Vagina (tissue), 2 donors: Measurements from ENCODE around the gene SERPINB1. TPM values are rescaled to one million over a fixed set of nuclear protein-coding genes. Genes with fewer than 3 reads are reported as not detected.

Experiments
- DNase-seq, 2 donors: peaks; one replicate each; pipeline ENCODE4 v3.0.0-alpha.2; 2017; ENCODE audit errors: extremely low spot score in 2 of 2
- H3K27ac ChIP-seq: fragments of 200-600 bp; sonication (generic); one replicate; pipeline ENCODE4 v1.5.1; 2019
- H3K27me3 ChIP-seq: fragments of 200-600 bp; sonication (generic); one replicate; pipeline ENCODE4 v1.5.1; 2019
- H3K36me3 ChIP-seq, 2 donors: fragments of 200-600 bp; sonication (generic); one replicate each; pipeline ENCODE4 v1.5.1; 2017 to 2019
- H3K4me1 ChIP-seq: fragments of 200-600 bp; sonication (generic); one replicate; pipeline ENCODE4 v1.5.1; 2019
- H3K4me3 ChIP-seq, 2 donors: fragments of 200-600 bp; sonication (generic); 1 replicate in 1 of 2; 2 replicates in 1 of 2; pipeline ENCODE4 v1.5.1; 2016 to 2019
- H3K9me3 ChIP-seq: fragments of 200-600 bp; sonication (generic); one replicate; pipeline ENCODE4 v1.5.1; 2019
- POLR2A ChIP-seq, 2 donors: fragments of 450-650 bp; IDR thresholded peaks; one replicate each; pipeline ENCODE4 v1.6.1; 2017; ENCODE audit warnings: antibody characterized with exemption in 2 of 2, mild to moderate bottlenecking in 2 of 2, moderate library complexity in 2 of 2
- POLR2AphosphoS5 ChIP-seq, 2 donors: sonication (generic); formaldehyde crosslinking; IDR thresholded peaks; one replicate each; pipeline ENCODE4 v1.9.0; 2017; ENCODE audit warnings: antibody characterized with exemption in 2 of 2, mild to moderate bottlenecking in 2 of 2, low read depth in 1 of 2; ENCODE audit not compliant: insufficient read depth in 1 of 2
- intact Hi-C: fragments of 100-400 bp; cut with DNase I; formaldehyde crosslinking; loops from one replicate; pipeline ENCODE4 v1.15.1; 2023
- total RNA-seq: library from RNA; depleted of rRNA; stranded (reverse); fragments of >200 nt; gene quantifications from one replicate; pipeline ENCODE4 v1.2.3, GENCODE V29; 2016
- TF ChIP-seq, protein P1 (sequence below), 3 experiments: fragments of 450-650 bp in 2 of 3; fragments of 200-600 bp in 1 of 3; sonication (generic) in 1 of 3; IDR thresholded peaks; one replicate each; pipeline ENCODE4 v1.5.1; 2017 to 2019; ENCODE audit warnings: antibody characterized with exemption in 3 of 3, mild to moderate bottlenecking in 2 of 3, moderate library complexity in 2 of 3

Gene SERPINB1
- total RNA-seq, 1 donor from 2014 or later = 38.1 TPM

DNA sequence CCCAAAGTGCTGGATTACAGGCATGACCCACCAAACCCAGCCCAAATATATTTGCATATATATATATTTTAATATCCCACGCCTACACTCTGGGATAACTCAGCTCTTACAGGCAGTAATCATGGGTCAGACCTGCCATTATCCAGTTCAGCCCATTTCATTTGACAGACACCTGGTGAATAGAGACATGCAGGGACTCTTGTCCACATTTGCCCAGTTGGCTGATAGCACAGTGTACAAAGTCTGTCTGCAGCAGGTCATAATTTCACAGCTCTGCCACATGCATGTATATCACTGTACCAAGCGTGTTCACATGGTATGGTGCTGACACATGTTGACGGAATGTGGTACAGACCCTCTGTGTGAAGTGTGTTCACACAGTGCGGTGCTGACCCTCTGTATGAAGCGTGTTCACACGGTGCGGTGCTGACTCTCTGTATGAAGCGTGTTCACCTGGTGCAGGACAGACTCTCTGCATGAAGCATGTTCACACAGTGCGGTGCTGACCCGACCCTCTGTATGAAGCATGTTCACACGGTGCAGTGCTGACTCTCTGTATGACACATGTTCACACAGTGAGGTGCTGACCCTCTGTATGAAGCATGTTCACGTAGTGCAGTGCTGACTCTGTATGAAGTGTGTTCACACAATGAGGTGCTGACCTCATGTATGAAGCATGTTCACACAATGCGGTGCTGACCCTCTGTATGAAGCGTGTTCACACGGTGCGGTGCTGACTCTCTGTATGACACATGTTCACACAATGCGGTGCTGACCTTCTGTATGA lies 10.3 kb upstream of the SERPINB1 start:
- intact Hi-C loops = loop anchor here (5.0 kb wide), 1 partner anchor 50 kb away; the partner anchor contains the start of gene SERPINB9
- H3K9me3 ChIP-seq = no peaks in the 10 kb centered on the region
- H3K4me1 ChIP-seq = peaks cover 27% of the 10 kb centered on the region
- H3K27me3 ChIP-seq = no peaks in the 10 kb centered on the region
- DNase-seq = no peak
- H3K4me3 ChIP-seq = no peak overlapping the region
- no peaks in the 10 kb centered on the region for H3K36me3 ChIP-seq
- TF ChIP-seq POLR2A (IDR thresholded peaks at IDR 0.05) (no peak), POLR2AphosphoS5 (IDR thresholded peaks at IDR 0.05; ENCODE audit: insufficient read depth in 1 of 2, low read depth in 1 of 2) (no peak)
- TF ChIP-seq, protein P1, sequence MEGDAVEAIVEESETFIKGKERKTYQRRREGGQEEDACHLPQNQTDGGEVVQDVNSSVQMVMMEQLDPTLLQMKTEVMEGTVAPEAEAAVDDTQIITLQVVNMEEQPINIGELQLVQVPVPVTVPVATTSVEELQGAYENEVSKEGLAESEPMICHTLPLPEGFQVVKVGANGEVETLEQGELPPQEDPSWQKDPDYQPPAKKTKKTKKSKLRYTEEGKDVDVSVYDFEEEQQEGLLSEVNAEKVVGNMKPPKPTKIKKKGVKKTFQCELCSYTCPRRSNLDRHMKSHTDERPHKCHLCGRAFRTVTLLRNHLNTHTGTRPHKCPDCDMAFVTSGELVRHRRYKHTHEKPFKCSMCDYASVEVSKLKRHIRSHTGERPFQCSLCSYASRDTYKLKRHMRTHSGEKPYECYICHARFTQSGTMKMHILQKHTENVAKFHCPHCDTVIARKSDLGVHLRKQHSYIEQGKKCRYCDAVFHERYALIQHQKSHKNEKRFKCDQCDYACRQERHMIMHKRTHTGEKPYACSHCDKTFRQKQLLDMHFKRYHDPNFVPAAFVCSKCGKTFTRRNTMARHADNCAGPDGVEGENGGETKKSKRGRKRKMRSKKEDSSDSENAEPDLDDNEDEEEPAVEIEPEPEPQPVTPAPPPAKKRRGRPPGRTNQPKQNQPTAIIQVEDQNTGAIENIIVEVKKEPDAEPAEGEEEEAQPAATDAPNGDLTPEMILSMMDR (IDR thresholded peaks at IDR 0.05) = no peak
- H3K27ac ChIP-seq = no peak overlapping the region

DNA sequence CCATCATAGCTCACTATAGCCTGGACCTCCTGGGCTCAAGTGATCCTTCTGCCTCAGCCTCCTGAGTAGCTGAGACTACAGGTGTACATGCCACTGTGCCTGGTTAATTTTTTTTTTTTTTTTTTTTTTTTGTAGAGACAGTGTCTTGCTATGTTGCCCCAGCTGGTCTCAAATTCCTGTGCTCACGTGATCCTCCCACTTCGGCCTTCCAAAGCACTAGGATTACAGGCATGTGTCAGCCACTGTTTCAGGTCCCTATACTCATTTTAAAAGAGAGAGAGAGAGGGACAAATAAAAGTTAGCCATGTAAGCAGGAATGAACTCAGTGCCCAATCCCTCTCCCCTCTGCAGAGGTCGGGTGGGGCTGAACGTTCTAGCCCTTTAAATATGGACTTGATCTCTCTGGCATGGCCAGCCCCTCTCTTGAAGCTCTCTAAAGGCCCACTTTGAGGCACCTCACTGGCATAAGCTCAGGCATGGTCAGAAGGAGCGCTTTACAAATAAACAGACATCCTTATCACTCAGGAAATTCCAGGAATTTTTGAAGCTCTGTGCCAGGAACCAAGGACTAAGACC lies 9.0 kb upstream of the SERPINB1 start:
- H3K4me3 ChIP-seq = no peak overlapping the region
- peaks cover 23% of the 10 kb centered on the region for H3K4me1 ChIP-seq
- H3K27me3 ChIP-seq = no peaks in the 10 kb centered on the region
- H3K27ac ChIP-seq = no peak overlapping the region
- TF ChIP-seq, protein P1 (IDR thresholded peaks at IDR 0.05) = no peak
- TF ChIP-seq POLR2AphosphoS5 (IDR thresholded peaks at IDR 0.05; ENCODE audit: insufficient read depth in 1 of 2, low read depth in 1 of 2) = no peak
- no peak for TF ChIP-seq POLR2A (IDR thresholded peaks at IDR 0.05)
- intact Hi-C loops = loop anchor here (5.0 kb wide), 1 partner anchor 52 kb away; the partner anchor contains the start of gene SERPINB9
- no peaks in the 10 kb centered on the region for H3K36me3 ChIP-seq
- DNase-seq = no peak
- no peaks in the 10 kb centered on the region for H3K9me3 ChIP-seq

DNA sequence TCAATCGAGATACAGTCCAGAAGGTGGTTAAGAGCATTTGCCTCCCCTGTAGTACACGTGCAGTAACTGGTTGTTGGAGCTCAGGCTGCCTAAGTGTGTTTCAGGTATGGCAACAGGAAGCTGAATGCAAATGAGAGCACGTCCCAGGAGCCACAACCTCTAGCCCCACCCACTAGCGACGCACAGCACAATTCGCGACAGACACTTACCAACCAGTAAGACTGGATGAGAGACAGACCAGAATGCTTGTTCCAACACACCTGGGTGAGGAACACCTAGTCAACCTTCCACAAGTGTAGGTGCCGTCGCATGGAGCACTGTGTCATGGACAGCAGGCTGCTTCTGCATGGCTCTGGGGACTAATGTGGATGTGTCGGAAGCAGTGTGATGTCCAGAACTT lies 7.2 kb upstream of the SERPINB1 start:
- H3K4me1 ChIP-seq = peaks cover 6% of the 10 kb centered on the region
- H3K27ac ChIP-seq = no peak overlapping the region
- H3K9me3 ChIP-seq = no peaks in the 10 kb centered on the region
- H3K27me3 ChIP-seq = no peaks in the 10 kb centered on the region
- TF ChIP-seq POLR2A (IDR thresholded peaks at IDR 0.05) (no peak), POLR2AphosphoS5 (IDR thresholded peaks at IDR 0.05; ENCODE audit: insufficient read depth in 1 of 2, low read depth in 1 of 2) (no peak)
- TF ChIP-seq, protein P1 (IDR thresholded peaks at IDR 0.05) = no peak
- H3K4me3 ChIP-seq = no peak overlapping the region
- no peak for DNase-seq
- no peaks in the 10 kb centered on the region for H3K36me3 ChIP-seq
- intact Hi-C loops = loop anchor here (5.0 to 10.0 kb wide), 2 partner anchors 54 to 83 kb away; no protein-coding TSS in a partner anchor

DNA sequence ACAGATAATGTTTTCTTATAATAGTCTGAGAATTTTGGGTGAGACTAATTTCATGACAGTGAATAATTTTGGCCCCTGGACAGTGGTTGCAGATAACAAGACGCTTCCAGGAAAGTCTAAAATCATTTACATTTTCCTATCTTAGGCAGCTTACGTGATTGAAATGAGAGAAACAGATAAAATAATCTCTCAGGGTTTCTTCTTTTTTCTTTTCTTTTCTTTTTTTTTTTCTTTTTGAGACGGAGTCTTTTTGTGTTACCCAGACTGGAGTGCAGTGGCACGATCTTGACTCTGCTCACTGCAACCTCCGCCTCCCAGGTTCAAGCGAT lies 4.2 kb upstream of the SERPINB1 start:
- Histone ChIP-seq H3K4me1 (peaks cover 12% of the 10 kb centered on the region), H3K27me3 (no peaks in the 10 kb centered on the region), H3K4me3 (no peak overlapping the region), H3K36me3 (no peaks in the 10 kb centered on the region), H3K27ac (peak overlapping the region; percentile 68), H3K9me3 (no peaks in the 10 kb centered on the region)
- intact Hi-C loops = loop anchor here (5.0 to 10.0 kb wide), 2 partner anchors 51 to 86 kb away; no protein-coding TSS in a partner anchor
- no peak for DNase-seq
- no peak for TF ChIP-seq POLR2AphosphoS5 (IDR thresholded peaks at IDR 0.05; ENCODE audit: insufficient read depth in 1 of 2, low read depth in 1 of 2)
- TF ChIP-seq POLR2A (IDR thresholded peaks at IDR 0.05) = no peak
- TF ChIP-seq, protein P1 (IDR thresholded peaks at IDR 0.05) = no peak

DNA sequence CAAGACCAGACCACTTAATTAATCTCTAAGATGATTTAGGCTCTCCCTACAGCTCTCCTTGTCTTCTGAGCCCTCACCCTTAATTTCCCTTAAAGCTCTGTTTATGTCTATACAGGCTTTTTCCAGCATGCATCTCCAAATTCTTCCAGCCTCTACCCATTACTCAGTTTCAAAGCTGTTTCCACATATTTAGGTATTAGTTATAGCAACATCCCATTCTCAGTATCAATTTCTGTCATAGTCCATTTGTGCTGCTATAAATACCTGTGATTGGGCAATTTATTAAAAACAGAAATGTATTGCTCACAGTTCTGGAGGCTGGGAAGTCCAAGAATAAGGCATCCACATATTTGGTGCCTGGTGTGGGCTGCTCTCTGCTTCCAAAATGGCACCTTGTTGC lies 2.3 kb upstream of the SERPINB1 start:
- Histone ChIP-seq H3K27ac (no peak overlapping the region), H3K27me3 (no peaks in the 10 kb centered on the region), H3K36me3 (no peaks in the 10 kb centered on the region), H3K4me1 (peaks cover 31% of the 10 kb centered on the region), H3K4me3 (no peak overlapping the region), H3K9me3 (no peaks in the 10 kb centered on the region)
- DNase-seq = no peak
- TF ChIP-seq, protein P1 (IDR thresholded peaks at IDR 0.05) = no peak
- TF ChIP-seq POLR2A (IDR thresholded peaks at IDR 0.05) (no peak), POLR2AphosphoS5 (IDR thresholded peaks at IDR 0.05; ENCODE audit: insufficient read depth in 1 of 2, low read depth in 1 of 2) (no peak)
- intact Hi-C loops = loop anchor here (5.0 to 10.0 kb wide), 2 partner anchors 49 to 148 kb away; no protein-coding TSS in a partner anchor
